WTC11 (cell line): ENCODE results near the gene INHBC.

ENCODE experiments used
- CBFB ChIP-seq: sonication (generic); formaldehyde crosslinking; IDR thresholded peaks from 2 replicates; pipeline ENCODE4 v1.8.1; 2022; ENCODE audit warnings: mild to moderate bottlenecking, low read depth, missing genetic modification reagents
- CTCF ChIP-seq: fragments of 200-600 bp; IDR thresholded peaks from 2 replicates; pipeline ENCODE4 v1.8.0; 2022; ENCODE audit warnings: antibody characterized with exemption
- GTF2I ChIP-seq: fragments of 250-450 bp; sonication (Bioruptor Pico); conservative IDR thresholded peaks from 2 replicates; pipeline ENCODE4 v1.4.0; 2021; ENCODE audit warnings: mild to moderate bottlenecking
- KAT7 ChIP-seq: sonication (generic); formaldehyde crosslinking; IDR thresholded peaks from 2 replicates; pipeline ENCODE4 v1.8.1; 2023; ENCODE audit warnings: missing genetic modification reagents, mild to moderate bottlenecking, borderline replicate concordance
- MAX ChIP-seq: sonication (generic); formaldehyde crosslinking; IDR thresholded peaks from 2 replicates; pipeline ENCODE4 v1.8.0; 2022; ENCODE audit warnings: mild to moderate bottlenecking, missing genetic modification reagents
- NFE2L1 ChIP-seq: sonication (generic); formaldehyde crosslinking; IDR thresholded peaks from 2 replicates; pipeline ENCODE4 v1.8.1; 2023; ENCODE audit warnings: missing genetic modification reagents
- RELA ChIP-seq: sonication (generic); formaldehyde crosslinking; IDR thresholded peaks from 2 replicates; pipeline ENCODE4 v1.8.1; 2022; ENCODE audit warnings: missing genetic modification reagents, mild to moderate bottlenecking, borderline replicate concordance
- SP1 ChIP-seq: sonication (generic); formaldehyde crosslinking; conservative IDR thresholded peaks from 2 replicates; pipeline ENCODE4 v1.8.1; 2022; ENCODE audit warnings: missing genetic modification reagents
- TEAD4 ChIP-seq: sonication (generic); formaldehyde crosslinking; IDR thresholded peaks from 2 replicates; pipeline ENCODE4 v1.8.0; 2022; ENCODE audit warnings: mild to moderate bottlenecking, missing genetic modification reagents
- USF1 ChIP-seq: sonication (generic); formaldehyde crosslinking; IDR thresholded peaks from 2 replicates; pipeline ENCODE4 v1.8.0; 2022; ENCODE audit warnings: mild to moderate bottlenecking, missing genetic modification reagents
- ZNF121 ChIP-seq: sonication (generic); formaldehyde crosslinking; IDR thresholded peaks from 2 replicates; pipeline ENCODE4 v1.8.0; 2023; ENCODE audit warnings: missing genetic modification reagents

GRCh38 chr12:57416039-57416996 is 18.3 kb upstream of the INHBC start:
- no peak for TF ChIP-seq CTCF
- no peak for TF ChIP-seq CBFB (CRISPR knock-in tag)
- TF ChIP-seq RELA (CRISPR knock-in tag): no peak
- TF ChIP-seq ZNF121 (CRISPR knock-in tag): peak; percentile 30; the same call in 1 of the 2 replicates
- no peak for TF ChIP-seq GTF2I (CRISPR knock-in tag)
- no peak for TF ChIP-seq SP1 (CRISPR knock-in tag)
- TF ChIP-seq NFE2L1 (CRISPR knock-in tag): no peak
- no peak for TF ChIP-seq TEAD4 (CRISPR knock-in tag)
- TF ChIP-seq KAT7 (CRISPR knock-in tag): no peak
- TF ChIP-seq USF1 (CRISPR knock-in tag): no peak
- TF ChIP-seq MAX (CRISPR knock-in tag): no peak
